ENCODE results near the gene PCED1A. TPM values are rescaled to one million over a fixed set of nuclear protein-coding genes. Genes with fewer than 3 reads are reported as not detected.

The PCED1A gene
- total and polyA plus RNA-seq, 9 of the 15 experiments (the other 6 are each of a cell fraction or from before 2014, with no cell fraction given), result 1.5 to 11.5 (median 5.9) TPM

DNA sequence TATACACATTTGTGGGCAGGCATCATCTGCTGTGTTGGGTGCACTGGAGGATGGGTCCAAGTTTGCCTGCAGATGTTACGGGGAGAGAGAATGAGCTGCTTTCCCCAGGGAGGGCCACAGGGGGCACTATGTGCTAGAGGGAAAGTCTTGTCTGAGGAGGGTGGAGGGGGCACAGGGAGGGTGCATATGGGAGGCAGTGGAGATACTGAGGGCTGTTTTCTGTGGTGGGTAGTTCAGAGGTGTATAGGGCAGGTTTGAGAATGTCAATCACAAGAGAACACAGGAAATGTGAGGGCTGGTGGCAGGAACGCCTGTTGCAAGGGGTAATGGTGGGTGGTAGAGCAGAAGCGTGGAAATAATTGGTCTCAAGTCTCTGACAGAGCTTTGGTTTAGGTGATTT, 25.2 kb upstream of the PCED1A start:
- CTCF ChIA-PET (ENCODE audit: low intra/inter-chr PET ratio), result interaction anchor here (0.6 kb wide), 1 partner anchor 243 kb away, joined by 7 read pairs; no protein-coding TSS in a partner anchor
- Histone ChIP-seq H2AFZ (ENCODE audit: low read depth, low read length) (no peak overlapping the region), H3K9ac (ENCODE audit: insufficient read depth in 1 of 2, low read depth in 2 of 2, low read length in 2 of 2) (no peak overlapping the region), H3K36me3 (ENCODE audit: control insufficient read depth, insufficient read depth, low read length) (peaks cover 6% of the 10 kb centered on the region; the same call in 2 of the 3 replicates), H3K4me2 (ENCODE audit: insufficient read depth, low read length) (no peak overlapping the region), H3K27ac (ENCODE audit: extremely low read depth, low read depth, low read length) (no peak overlapping the region), H3K4me1 (replicated peaks in 1 of 2; ENCODE audit: control insufficient read depth in 2 of 2, insufficient read depth in 2 of 2, low read length in 2 of 2) (peaks cover 5% of the 10 kb centered on the region in 2 experiments; a peak in 4 of 5 replicates), H3K9me1 (ENCODE audit: control insufficient read depth, insufficient read depth, low read length) (peaks cover 2% of the 10 kb centered on the region), H3K4me3 (no peak overlapping the region), H3K27me3 (ENCODE audit: control insufficient read depth in 2 of 2, insufficient read depth in 2 of 2, low read length in 2 of 2) (no peaks in the 10 kb centered on the region; a peak in 1 of 5 replicates), H3K9me3 (replicated peaks; ENCODE audit: control insufficient read depth, insufficient read depth, low read depth, low read length) (no peaks in the 10 kb centered on the region), H3K79me2 (ENCODE audit: control insufficient read depth, insufficient read depth, low read length) (no peaks in the 10 kb centered on the region), H4K20me1 (replicated peaks; ENCODE audit: control insufficient read depth, insufficient read depth, low read length) (no peaks in the 10 kb centered on the region)
- 81% methylated on average over 3 of the region's 3 CpGs for WGBS (ENCODE audit: insufficient coverage, low coverage, missing lambda C conversion rate)
- FAIRE-seq (peak; percentile 44), DNase-seq (ENCODE audit: extremely low read depth in 1 of 4, low spot score in 3 of 4) (peak; percentile 14 to 27 (median 24)), ATAC-seq (peak; percentile 73)
- in situ Hi-C loops (cut with MboI) (no loop called here), intact Hi-C loops (cut with micrococcal nuclease) (no loop called here)
- POLR2A ChIA-PET, result no interaction called here
- BruUV-seq (replicated peaks), result no TSS peak
- TF ChIP-seq ZNF146 (CRISPR knock-in tag; IDR thresholded peaks at IDR 0.05; ENCODE audit: unreplicated experiment) (no peak), DACH1 (IDR thresholded peaks at IDR 0.05; ENCODE audit: partially characterized antibody) (no peak), ZNF253 (CRISPR knock-in tag; conservative IDR thresholded peaks at IDR 0.05) (no peak), BRD9 (IDR thresholded peaks at IDR 0.05; ENCODE audit: low read depth, partially characterized antibody) (no peak), TRIM24 (IDR thresholded peaks at IDR 0.05) (no peak), ZFP1 (CRISPR knock-in tag; IDR thresholded peaks at IDR 0.05) (no peak), ZFP36 (IDR thresholded peaks at IDR 0.05; ENCODE audit: low read depth, low read length, partially characterized antibody) (no peak), MAZ (CRISPR knock-in tag; conservative IDR thresholded peaks at IDR 0.05 in 1 of 2, IDR thresholded peaks at IDR 0.05 in 1 of 2) (0 out of 4 replicates have a peak, but pooled peaks of 1 of the 2 experiments have one; percentile 41), XRCC5 (IDR thresholded peaks at IDR 0.05; ENCODE audit: low read depth, low read length) (no peak), ZNF696 (CRISPR knock-in tag; conservative IDR thresholded peaks at IDR 0.05) (no peak)
- TF ChIP-seq, protein P1, sequence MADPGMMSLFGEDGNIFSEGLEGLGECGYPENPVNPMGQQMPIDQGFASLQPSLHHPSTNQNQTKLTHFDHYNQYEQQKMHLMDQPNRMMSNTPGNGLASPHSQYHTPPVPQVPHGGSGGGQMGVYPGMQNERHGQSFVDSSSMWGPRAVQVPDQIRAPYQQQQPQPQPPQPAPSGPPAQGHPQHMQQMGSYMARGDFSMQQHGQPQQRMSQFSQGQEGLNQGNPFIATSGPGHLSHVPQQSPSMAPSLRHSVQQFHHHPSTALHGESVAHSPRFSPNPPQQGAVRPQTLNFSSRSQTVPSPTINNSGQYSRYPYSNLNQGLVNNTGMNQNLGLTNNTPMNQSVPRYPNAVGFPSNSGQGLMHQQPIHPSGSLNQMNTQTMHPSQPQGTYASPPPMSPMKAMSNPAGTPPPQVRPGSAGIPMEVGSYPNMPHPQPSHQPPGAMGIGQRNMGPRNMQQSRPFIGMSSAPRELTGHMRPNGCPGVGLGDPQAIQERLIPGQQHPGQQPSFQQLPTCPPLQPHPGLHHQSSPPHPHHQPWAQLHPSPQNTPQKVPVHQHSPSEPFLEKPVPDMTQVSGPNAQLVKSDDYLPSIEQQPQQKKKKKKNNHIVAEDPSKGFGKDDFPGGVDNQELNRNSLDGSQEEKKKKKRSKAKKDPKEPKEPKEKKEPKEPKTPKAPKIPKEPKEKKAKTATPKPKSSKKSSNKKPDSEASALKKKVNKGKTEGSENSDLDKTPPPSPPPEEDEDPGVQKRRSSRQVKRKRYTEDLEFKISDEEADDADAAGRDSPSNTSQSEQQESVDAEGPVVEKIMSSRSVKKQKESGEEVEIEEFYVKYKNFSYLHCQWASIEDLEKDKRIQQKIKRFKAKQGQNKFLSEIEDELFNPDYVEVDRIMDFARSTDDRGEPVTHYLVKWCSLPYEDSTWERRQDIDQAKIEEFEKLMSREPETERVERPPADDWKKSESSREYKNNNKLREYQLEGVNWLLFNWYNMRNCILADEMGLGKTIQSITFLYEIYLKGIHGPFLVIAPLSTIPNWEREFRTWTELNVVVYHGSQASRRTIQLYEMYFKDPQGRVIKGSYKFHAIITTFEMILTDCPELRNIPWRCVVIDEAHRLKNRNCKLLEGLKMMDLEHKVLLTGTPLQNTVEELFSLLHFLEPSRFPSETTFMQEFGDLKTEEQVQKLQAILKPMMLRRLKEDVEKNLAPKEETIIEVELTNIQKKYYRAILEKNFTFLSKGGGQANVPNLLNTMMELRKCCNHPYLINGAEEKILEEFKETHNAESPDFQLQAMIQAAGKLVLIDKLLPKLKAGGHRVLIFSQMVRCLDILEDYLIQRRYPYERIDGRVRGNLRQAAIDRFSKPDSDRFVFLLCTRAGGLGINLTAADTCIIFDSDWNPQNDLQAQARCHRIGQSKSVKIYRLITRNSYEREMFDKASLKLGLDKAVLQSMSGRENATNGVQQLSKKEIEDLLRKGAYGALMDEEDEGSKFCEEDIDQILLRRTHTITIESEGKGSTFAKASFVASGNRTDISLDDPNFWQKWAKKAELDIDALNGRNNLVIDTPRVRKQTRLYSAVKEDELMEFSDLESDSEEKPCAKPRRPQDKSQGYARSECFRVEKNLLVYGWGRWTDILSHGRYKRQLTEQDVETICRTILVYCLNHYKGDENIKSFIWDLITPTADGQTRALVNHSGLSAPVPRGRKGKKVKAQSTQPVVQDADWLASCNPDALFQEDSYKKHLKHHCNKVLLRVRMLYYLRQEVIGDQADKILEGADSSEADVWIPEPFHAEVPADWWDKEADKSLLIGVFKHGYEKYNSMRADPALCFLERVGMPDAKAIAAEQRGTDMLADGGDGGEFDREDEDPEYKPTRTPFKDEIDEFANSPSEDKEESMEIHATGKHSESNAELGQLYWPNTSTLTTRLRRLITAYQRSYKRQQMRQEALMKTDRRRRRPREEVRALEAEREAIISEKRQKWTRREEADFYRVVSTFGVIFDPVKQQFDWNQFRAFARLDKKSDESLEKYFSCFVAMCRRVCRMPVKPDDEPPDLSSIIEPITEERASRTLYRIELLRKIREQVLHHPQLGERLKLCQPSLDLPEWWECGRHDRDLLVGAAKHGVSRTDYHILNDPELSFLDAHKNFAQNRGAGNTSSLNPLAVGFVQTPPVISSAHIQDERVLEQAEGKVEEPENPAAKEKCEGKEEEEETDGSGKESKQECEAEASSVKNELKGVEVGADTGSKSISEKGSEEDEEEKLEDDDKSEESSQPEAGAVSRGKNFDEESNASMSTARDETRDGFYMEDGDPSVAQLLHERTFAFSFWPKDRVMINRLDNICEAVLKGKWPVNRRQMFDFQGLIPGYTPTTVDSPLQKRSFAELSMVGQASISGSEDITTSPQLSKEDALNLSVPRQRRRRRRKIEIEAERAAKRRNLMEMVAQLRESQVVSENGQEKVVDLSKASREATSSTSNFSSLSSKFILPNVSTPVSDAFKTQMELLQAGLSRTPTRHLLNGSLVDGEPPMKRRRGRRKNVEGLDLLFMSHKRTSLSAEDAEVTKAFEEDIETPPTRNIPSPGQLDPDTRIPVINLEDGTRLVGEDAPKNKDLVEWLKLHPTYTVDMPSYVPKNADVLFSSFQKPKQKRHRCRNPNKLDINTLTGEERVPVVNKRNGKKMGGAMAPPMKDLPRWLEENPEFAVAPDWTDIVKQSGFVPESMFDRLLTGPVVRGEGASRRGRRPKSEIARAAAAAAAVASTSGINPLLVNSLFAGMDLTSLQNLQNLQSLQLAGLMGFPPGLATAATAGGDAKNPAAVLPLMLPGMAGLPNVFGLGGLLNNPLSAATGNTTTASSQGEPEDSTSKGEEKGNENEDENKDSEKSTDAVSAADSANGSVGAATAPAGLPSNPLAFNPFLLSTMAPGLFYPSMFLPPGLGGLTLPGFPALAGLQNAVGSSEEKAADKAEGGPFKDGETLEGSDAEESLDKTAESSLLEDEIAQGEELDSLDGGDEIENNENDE (IDR thresholded peaks at IDR 0.05; ENCODE audit: low read depth, low read length), result no peak
